Endothelial cell of umbilical vein (primary cell): Measurements from ENCODE around the gene ACTR3. TPM values are rescaled to one million over a fixed set of nuclear protein-coding genes. Genes with fewer than 3 reads are reported as not detected.

Source experiments
- Bru-seq: library from RNA; stranded (reverse); fragments of 400-500 nt; gene quantifications from one replicate; lab custom pipeline; 2021; lab: Mats Ljungman, UMichigan
- BruChase-seq, 2 experiments: library from RNA; stranded (reverse); fragments of 400-500 nt; gene quantifications; one replicate each; lab custom pipeline; 2021; lab: Mats Ljungman, UMichigan
- BruUV-seq: library from RNA; stranded (reverse); fragments of 400-500 nt; replicated peaks from 2 replicates; lab custom pipeline; 2021; lab: Mats Ljungman, UMichigan
- CTCF ChIA-PET: fragments of 300-600, 350-600 bp; sonication (Branson Sonifier 250); formaldehyde crosslinking; loops from one replicate; lab custom pipeline; 2021; ENCODE audit warnings: antibody characterized with exemption, inconsistent platforms; lab: Charles Lee
- POLR2A ChIA-PET: fragments of 300-600, 350-600 bp; sonication (Branson Sonifier 250); formaldehyde crosslinking; loops from one replicate; lab custom pipeline; 2021; ENCODE audit warnings: antibody characterized with exemption, inconsistent platforms; lab: Charles Lee
- DNase-seq: peaks from one replicate; pipeline ENCODE4 v3.0.0-alpha.2; 2011; ENCODE audit warnings: low read depth, low spot score
- FAIRE-seq: peaks from 2 replicates; lab custom pipeline; 2011; peaks lifted over from hg19 to GRCh38; lab: Jason Lieb, UNC
- H2AFZ ChIP-seq: 2 replicates; pipeline ENCODE4 v1.6.0; 2012; ENCODE audit warnings: low read depth, low read length, control low read depth, inconsistent platforms
- H3K27ac ChIP-seq: 2 replicates; pipeline ENCODE4 v1.5.1; 2011; ENCODE audit warnings: low read depth, mild to moderate bottlenecking, control low read depth, low read length, moderate library complexity; ENCODE audit not compliant: insufficient read depth
- H3K27me3 ChIP-seq, 2 experiments: 2 replicates each; pipeline versions ENCODE4 v1.6.0 to v1.6.1; 2011; ENCODE audit warnings: low read length in 2 of 2, mixed read lengths in 1 of 2; ENCODE audit not compliant: control insufficient read depth in 2 of 2, insufficient read depth in 2 of 2
- H3K36me3 ChIP-seq, 2 experiments: 2 replicates in 1 of 2; 3 replicates in 1 of 2; pipeline ENCODE4 v1.5.1; 2011; ENCODE audit warnings: low read length in 2 of 2, mild to moderate bottlenecking in 1 of 2, moderate library complexity in 1 of 2; ENCODE audit not compliant: control insufficient read depth in 2 of 2, insufficient read depth in 2 of 2; ENCODE audit errors: extremely low read depth in 1 of 2
- H3K4me1 ChIP-seq: 3 replicates; pipeline ENCODE4 v1.5.1; 2011; ENCODE audit warnings: mild to moderate bottlenecking, low read length; ENCODE audit not compliant: control insufficient read depth, insufficient read depth; ENCODE audit errors: extremely low read depth
- H3K4me2 ChIP-seq: 2 replicates; pipeline ENCODE4 v1.6.1; 2011; ENCODE audit warnings: low read length, control low read depth, mixed read lengths; ENCODE audit not compliant: insufficient read depth
- H3K4me3 ChIP-seq, 3 experiments: fragments of 200-600 bp in 1 of 3; sonication (generic), shearing (Covaris generic) in 1 of 3; replicated peaks in 1 of 3; 2 replicates each; pipeline ENCODE4 v1.5.1; 2011 to 2016; ENCODE audit warnings: control low read depth in 3 of 3, low read length in 3 of 3, mild to moderate bottlenecking in 2 of 3, inconsistent platforms in 1 of 3, low read depth in 1 of 3, moderate library complexity in 1 of 3; ENCODE audit not compliant: insufficient read depth in 1 of 3
- H3K79me2 ChIP-seq: 2 replicates; pipeline ENCODE4 v1.6.0; 2012; ENCODE audit warnings: low read length, inconsistent platforms; ENCODE audit not compliant: control insufficient read depth, insufficient read depth
- H3K9ac ChIP-seq: replicated peaks from 2 replicates; pipeline ENCODE3; 2011; ENCODE audit warnings: low read length, control low read depth; ENCODE audit not compliant: insufficient read depth; ENCODE audit errors: extremely low read depth
- H3K9me1 ChIP-seq: replicated peaks from 3 replicates; pipeline ENCODE4 v1.6.0; 2011; ENCODE audit warnings: mild to moderate bottlenecking, low read length; ENCODE audit not compliant: control insufficient read depth, insufficient read depth; ENCODE audit errors: extremely low read depth
- H3K9me3 ChIP-seq: replicated peaks from 2 replicates; pipeline ENCODE4 v1.5.1; 2012; ENCODE audit warnings: low read length, inconsistent platforms; ENCODE audit not compliant: control insufficient read depth, insufficient read depth
- H4K20me1 ChIP-seq: replicated peaks from 2 replicates; pipeline ENCODE3; 2011; ENCODE audit warnings: mild to moderate bottlenecking, low read length; ENCODE audit not compliant: control insufficient read depth, insufficient read depth; ENCODE audit errors: extremely low read depth
- CTCF ChIP-seq, 2 donors: IDR thresholded peaks; 1 replicate in 1 of 2; 2 replicates in 1 of 2; pipeline ENCODE4 v1.5.1; 2011; ENCODE audit warnings: low read length in 2 of 2, mild to moderate bottlenecking in 2 of 2, moderate library complexity in 2 of 2, control low read depth in 1 of 2, inconsistent platforms in 1 of 2, low read depth in 1 of 2; ENCODE audit not compliant: insufficient read depth in 1 of 2; ENCODE audit errors: extremely low read depth in 1 of 2
- EZH2 ChIP-seq: IDR thresholded peaks from 2 replicates; pipeline ENCODE4 v1.6.1; 2012; ENCODE audit warnings: borderline replicate concordance, low read depth, mild to moderate bottlenecking, moderate library complexity, low read length, inconsistent platforms; ENCODE audit not compliant: severe bottlenecking
- FOS ChIP-seq: IDR thresholded peaks from 2 replicates; pipeline ENCODE4 v1.6.1; 2011; ENCODE audit warnings: mild to moderate bottlenecking, low read length, moderate library complexity, borderline replicate concordance; ENCODE audit not compliant: insufficient read depth
- MYC ChIP-seq: IDR thresholded peaks from one replicate; pipeline ENCODE4 v1.6.1; 2011; ENCODE audit warnings: mild to moderate bottlenecking, low read depth, low read length
- POLR2A ChIP-seq: IDR thresholded peaks from 2 replicates; pipeline ENCODE4 v1.6.1; 2012; ENCODE audit warnings: low read depth, mild to moderate bottlenecking, control low read depth, low read length
- POLR2AphosphoS5 ChIP-seq: IDR thresholded peaks from 2 replicates; pipeline ENCODE4 v1.6.1; 2012; ENCODE audit warnings: low read depth, mild to moderate bottlenecking, control low read depth, low read length, moderate library complexity; ENCODE audit not compliant: insufficient read depth
- dilution Hi-C: fragments of 300-500 bp; cut with MboI; formaldehyde crosslinking; loops from one replicate; pipeline ENCODE4 v1.15.0; 2019; ENCODE audit warnings: low sequenced_read_pairs; ENCODE audit not compliant: extremely low pct_ligation_motif_present
- intact Hi-C: fragments of 100-400 bp; cut with micrococcal nuclease; formaldehyde crosslinking; loops from one replicate; pipeline ENCODE4 v1.10.0; 2022
- long read RNA-seq: library from polyadenylated mRNA; stranded (forward); transcript quantifications from one replicate; pipeline ENCODE4 v2.0.0, GENCODE V29; 2021
- polyA minus RNA-seq, 3 experiments: library from RNA; depleted of rRNA, polyadenylated mRNA; stranded (reverse); fragments of >200 nt; gene quantifications; 1 replicate in 1 of 3; 2 replicates in 2 of 3; pipeline ENCODE4 v1.2.3, GENCODE V29; 2011
- polyA plus RNA-seq, 4 experiments: library from polyadenylated mRNA; depleted of rRNA in 3 of 4; stranded (reverse) in 3 of 4; unstranded in 1 of 4; fragments of >200 nt; gene quantifications; 2 replicates each; pipeline versions ENCODE4 v1.2.1 to v1.2.3, GENCODE V29; 2011 to 2012; ENCODE audit warnings: missing spikeins in 1 of 4
- total RNA-seq: library from RNA; stranded (reverse); gene quantifications from 2 replicates; pipeline ENCODE4 v1.2.3, GENCODE V29; 2021

ACTR3 gene
- total RNA-seq (374 and 401 TPM in 2 replicates), polyA plus RNA-seq (83.3 and 120 TPM in 2 replicates), polyA minus RNA-seq (465 and 521 TPM in 2 replicates), Bru-seq, nascent RNA (percentile 98 among the genes with signal in this experiment), BruChase-seq, experiment 1, labeled RNA remaining after a 6-hour chase (percentile 97 among the genes with signal in this experiment), BruChase-seq, experiment 2, labeled RNA remaining after a 2-hour chase (percentile 95 among the genes with signal in this experiment)
- 157 and 172 TPM in 2 replicates for polyA plus RNA-seq (2011; cell fraction: cytosol; rRNA removed)
- polyA plus RNA-seq (2011; cell fraction: nucleus; rRNA removed) = 95.8 and 148 TPM in 2 replicates
- polyA plus RNA-seq (2012) = 272 and 311 TPM in 2 replicates
- polyA minus RNA-seq (2011; cell fraction: cytosol; rRNA and poly(A)+ RNA removed) = 99.4 TPM
- 241 and 335 TPM in 2 replicates for polyA minus RNA-seq (2011; cell fraction: nucleus; rRNA and poly(A)+ RNA removed)
- long read RNA-seq, full-length matches to known transcripts = 639 of 701 reads
- long read RNA-seq, partial matches to known transcripts = 28 of 701 reads
- long read RNA-seq, other reads (novel, unspliced or antisense) = 34 of 701 reads

- Histone ChIP-seq H4K20me1 (peaks cover 10% of the 10 kb centered on the region), H3K27ac (peak within 1 kb of the TSS; percentile 83), H3K9ac (peak within 1 kb of the TSS; percentile 94), H3K4me3 (peak within 1 kb of the TSS; percentile 99 to 100 (median 99)), H3K27me3 (no peaks in the 10 kb centered on the region), H3K36me3 (no peaks in the 10 kb centered on the region), H3K4me1 (peaks cover 47% of the 10 kb centered on the region), H3K9me1 (no peaks in the 10 kb centered on the region), H3K9me3 (no peaks in the 10 kb centered on the region), H3K79me2 (peaks cover 63% of the 10 kb centered on the region), H2AFZ (peak within 1 kb of the TSS; percentile 82), H3K4me2 (peak within 1 kb of the TSS; percentile 99)
- FAIRE-seq (peak; percentile 91), DNase-seq (peak; percentile 100)
- intact Hi-C loops (loop anchor here (1.0 to 5.0 kb wide), 4 partner anchors 11 to 133 kb away; partner anchors contain the start of gene SLC35F5), dilution Hi-C loops (no loop called here)
- BruUV-seq = no TSS peak
- peak; percentile 5 for TF ChIP-seq MYC
- no peak for TF ChIP-seq FOS
- TF ChIP-seq CTCF (IDR thresholded peaks at IDR 0.05; ENCODE audit: extremely low read depth in 1 of 2, insufficient read depth in 1 of 2, low read depth in 1 of 2, low read length in 2 of 2) = peak in 1 of 2 donors; percentile 9
- peak; percentile 71 for TF ChIP-seq POLR2AphosphoS5
- TF ChIP-seq POLR2A = peak; percentile 89
- TF ChIP-seq EZH2 = no peak
- ChIA-PET POLR2A (interaction anchor here (0.6 to 2.6 kb wide), 4 partner anchors 9 to 135 kb away, joined by 3 to 11 read pairs (median 6); partner anchors contain the start of gene SLC35F5), CTCF (interaction anchor here (0.7 kb wide), 1 partner anchor 133 kb away, joined by 3 read pairs; the partner anchor contains the start of gene SLC35F5)
Observed at GRCh38 chr2:113889471-113890252, at the start of gene ACTR3. Gene ACTR3 (plus strand): TSS chr2:113890089. CDS start chr2:113890280, 191 bp downstream.
